PC-3 (cell line): ENCODE measurements around the gene LRP2.

ENCODE experiments used
- CTCF ChIP-seq: fragments of 300-600 bp; sonication (generic); conservative IDR thresholded peaks from 2 replicates; pipeline ENCODE4 v1.5.1; 2017; ENCODE audit warnings: antibody characterized with exemption, low read depth, mild to moderate bottlenecking, low read length
- EZH2 ChIP-seq: fragments of 300-600 bp; sonication (generic); IDR thresholded peaks from one replicate; pipeline ENCODE4 v1.6.1; 2017; ENCODE audit warnings: antibody characterized with exemption, mild to moderate bottlenecking, low read length; ENCODE audit not compliant: unreplicated experiment
- EZH2phosphoT487 ChIP-seq: fragments of 300-600 bp; sonication (generic); IDR thresholded peaks from 2 replicates; pipeline ENCODE4 v1.6.1; 2018; ENCODE audit warnings: mild to moderate bottlenecking, antibody characterized with exemption, low read length, borderline replicate concordance

DNA sequence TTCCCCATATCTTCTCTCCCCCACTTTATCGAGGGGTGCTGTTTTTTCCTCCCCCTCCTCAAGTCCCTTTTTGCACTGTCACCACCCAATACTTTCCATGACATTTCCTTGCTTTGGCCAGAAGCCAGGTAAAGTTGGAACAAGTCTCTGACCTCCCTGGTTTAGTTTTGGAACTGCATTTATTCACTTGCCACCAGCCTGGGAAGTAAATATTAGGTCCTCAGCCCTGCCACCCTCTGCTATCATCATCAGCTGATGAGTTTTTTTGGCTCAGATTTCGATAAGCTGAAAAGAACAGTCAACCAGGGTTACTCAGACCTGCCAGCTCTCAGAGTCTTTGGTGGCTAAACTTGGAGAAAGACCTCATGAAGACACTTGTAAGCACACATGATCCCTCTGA, 246.0 kb downstream of the LRP2 start:
- TF ChIP-seq CTCF: no peak
- no peak for TF ChIP-seq EZH2phosphoT487
- TF ChIP-seq EZH2: no peak
